Measurements from ENCODE around the gene FADS2.

The FADS2 gene

DNA sequence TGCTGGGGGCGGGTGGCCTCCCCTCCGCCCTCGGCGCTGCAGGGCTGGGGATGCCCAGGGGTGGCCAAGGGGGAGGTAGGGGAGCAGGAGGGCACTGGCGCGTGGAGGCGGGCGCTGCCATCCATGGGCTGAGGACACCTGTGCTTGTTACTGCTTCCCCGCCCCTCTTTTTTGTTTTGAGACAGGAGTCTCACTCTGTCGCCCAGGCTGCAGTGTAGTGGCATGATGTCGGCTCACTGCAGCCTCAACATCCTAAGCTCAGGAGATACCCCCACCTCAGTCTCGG, 63.9 kb downstream of the FADS2 start:
- TF ChIP-seq ESRRG (CRISPR knock-in tag; IDR thresholded peaks at IDR 0.05) (no peak), PPARA (CRISPR knock-in tag; IDR thresholded peaks at IDR 0.05; ENCODE audit: borderline replicate concordance) (no peak), ZC3H10 (CRISPR knock-in tag; IDR thresholded peaks at IDR 0.05) (no peak)
- TF ChIP-seq, protein P1, sequence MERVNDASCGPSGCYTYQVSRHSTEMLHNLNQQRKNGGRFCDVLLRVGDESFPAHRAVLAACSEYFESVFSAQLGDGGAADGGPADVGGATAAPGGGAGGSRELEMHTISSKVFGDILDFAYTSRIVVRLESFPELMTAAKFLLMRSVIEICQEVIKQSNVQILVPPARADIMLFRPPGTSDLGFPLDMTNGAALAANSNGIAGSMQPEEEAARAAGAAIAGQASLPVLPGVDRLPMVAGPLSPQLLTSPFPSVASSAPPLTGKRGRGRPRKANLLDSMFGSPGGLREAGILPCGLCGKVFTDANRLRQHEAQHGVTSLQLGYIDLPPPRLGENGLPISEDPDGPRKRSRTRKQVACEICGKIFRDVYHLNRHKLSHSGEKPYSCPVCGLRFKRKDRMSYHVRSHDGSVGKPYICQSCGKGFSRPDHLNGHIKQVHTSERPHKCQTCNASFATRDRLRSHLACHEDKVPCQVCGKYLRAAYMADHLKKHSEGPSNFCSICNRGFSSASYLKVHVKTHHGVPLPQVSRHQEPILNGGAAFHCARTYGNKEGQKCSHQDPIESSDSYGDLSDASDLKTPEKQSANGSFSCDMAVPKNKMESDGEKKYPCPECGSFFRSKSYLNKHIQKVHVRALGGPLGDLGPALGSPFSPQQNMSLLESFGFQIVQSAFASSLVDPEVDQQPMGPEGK (CRISPR knock-in tag; IDR thresholded peaks at IDR 0.05; ENCODE audit: borderline replicate concordance): no peak
- TF ChIP-seq, protein P2, sequence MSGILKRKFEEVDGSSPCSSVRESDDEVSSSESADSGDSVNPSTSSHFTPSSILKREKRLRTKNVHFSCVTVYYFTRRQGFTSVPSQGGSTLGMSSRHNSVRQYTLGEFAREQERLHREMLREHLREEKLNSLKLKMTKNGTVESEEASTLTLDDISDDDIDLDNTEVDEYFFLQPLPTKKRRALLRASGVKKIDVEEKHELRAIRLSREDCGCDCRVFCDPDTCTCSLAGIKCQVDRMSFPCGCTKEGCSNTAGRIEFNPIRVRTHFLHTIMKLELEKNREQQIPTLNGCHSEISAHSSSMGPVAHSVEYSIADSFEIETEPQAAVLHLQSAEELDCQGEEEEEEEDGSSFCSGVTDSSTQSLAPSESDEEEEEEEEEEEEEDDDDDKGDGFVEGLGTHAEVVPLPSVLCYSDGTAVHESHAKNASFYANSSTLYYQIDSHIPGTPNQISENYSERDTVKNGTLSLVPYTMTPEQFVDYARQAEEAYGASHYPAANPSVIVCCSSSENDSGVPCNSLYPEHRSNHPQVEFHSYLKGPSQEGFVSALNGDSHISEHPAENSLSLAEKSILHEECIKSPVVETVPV (CRISPR knock-in tag; IDR thresholded peaks at IDR 0.05): no peak
- ATAC-seq: no peak

GRCh38 chr11:61893981-61894380, 65.9 kb downstream of the FADS2 start:
- ATAC-seq: no peak; the same call in 2 of the 3 replicates
- TF ChIP-seq ZFP3 (CRISPR knock-in tag; IDR thresholded peaks at IDR 0.05) (no peak), OSR1 (CRISPR knock-in tag; IDR thresholded peaks at IDR 0.05) (no peak), BACH2 (CRISPR knock-in tag; IDR thresholded peaks at IDR 0.05; ENCODE audit: borderline replicate concordance) (no peak), ISL1 (CRISPR knock-in tag; IDR thresholded peaks at IDR 0.05) (no peak), SNAI2 (CRISPR knock-in tag; IDR thresholded peaks at IDR 0.05) (no peak), ZNF70 (CRISPR knock-in tag; IDR thresholded peaks at IDR 0.05) (no peak), ZNF8 (CRISPR knock-in tag; IDR thresholded peaks at IDR 0.05) (no peak)
- TF ChIP-seq, protein P3, sequence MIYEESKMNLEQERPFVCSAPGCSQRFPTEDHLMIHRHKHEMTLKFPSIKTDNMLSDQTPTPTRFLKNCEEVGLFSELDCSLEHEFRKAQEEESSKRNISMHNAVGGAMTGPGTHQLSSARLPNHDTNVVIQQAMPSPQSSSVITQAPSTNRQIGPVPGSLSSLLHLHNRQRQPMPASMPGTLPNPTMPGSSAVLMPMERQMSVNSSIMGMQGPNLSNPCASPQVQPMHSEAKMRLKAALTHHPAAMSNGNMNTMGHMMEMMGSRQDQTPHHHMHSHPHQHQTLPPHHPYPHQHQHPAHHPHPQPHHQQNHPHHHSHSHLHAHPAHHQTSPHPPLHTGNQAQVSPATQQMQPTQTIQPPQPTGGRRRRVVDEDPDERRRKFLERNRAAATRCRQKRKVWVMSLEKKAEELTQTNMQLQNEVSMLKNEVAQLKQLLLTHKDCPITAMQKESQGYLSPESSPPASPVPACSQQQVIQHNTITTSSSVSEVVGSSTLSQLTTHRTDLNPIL (CRISPR knock-in tag; IDR thresholded peaks at IDR 0.05; ENCODE audit: low read depth): no peak

- TF ChIP-seq ZNF565 (CRISPR knock-in tag; conservative IDR thresholded peaks at IDR 0.05; ENCODE audit: low read depth): no peak
- no peak for TF ChIP-seq OSR1 (CRISPR knock-in tag; IDR thresholded peaks at IDR 0.05)
- TF ChIP-seq CSDC2 (CRISPR knock-in tag; IDR thresholded peaks at IDR 0.05): no peak
- no peak for TF ChIP-seq RARB (CRISPR knock-in tag; IDR thresholded peaks at IDR 0.05)
- TF ChIP-seq, protein P2 (CRISPR knock-in tag; IDR thresholded peaks at IDR 0.05): no peak
- no peak for TF ChIP-seq ISL1 (CRISPR knock-in tag; IDR thresholded peaks at IDR 0.05)
- ATAC-seq: no peak
These were observed 67.1 kb downstream of the FADS2 start for GRCh38 chr11:61895046-61895717.

- no peak for ATAC-seq
- no peak for TF ChIP-seq TSHZ2 (CRISPR knock-in tag; IDR thresholded peaks at IDR 0.05)
- TF ChIP-seq ARNTL (CRISPR knock-in tag; IDR thresholded peaks at IDR 0.05; ENCODE audit: borderline replicate concordance, low read depth): no peak
- TF ChIP-seq ZFP30 (CRISPR knock-in tag; IDR thresholded peaks at IDR 0.05): no peak
- TF ChIP-seq TCF4 (CRISPR knock-in tag; IDR thresholded peaks at IDR 0.05; ENCODE audit: borderline replicate concordance): no peak
- no peak for TF ChIP-seq OSR1 (CRISPR knock-in tag; IDR thresholded peaks at IDR 0.05)
- no peak for TF ChIP-seq SNAI2 (CRISPR knock-in tag; IDR thresholded peaks at IDR 0.05)
- TF ChIP-seq, protein P3 (CRISPR knock-in tag; IDR thresholded peaks at IDR 0.05; ENCODE audit: low read depth): no peak
- no peak for TF ChIP-seq ZNF8 (CRISPR knock-in tag; IDR thresholded peaks at IDR 0.05)
- no peak for TF ChIP-seq GLIS3 (CRISPR knock-in tag; IDR thresholded peaks at IDR 0.05)
- no peak for TF ChIP-seq PPARA (CRISPR knock-in tag; IDR thresholded peaks at IDR 0.05; ENCODE audit: borderline replicate concordance)
- no peak for TF ChIP-seq ZFP3 (CRISPR knock-in tag; IDR thresholded peaks at IDR 0.05)
- TF ChIP-seq, protein P2 (CRISPR knock-in tag; IDR thresholded peaks at IDR 0.05): no peak
These were observed 67.6 kb downstream of the FADS2 start for GRCh38 chr11:61895718-61896059.
